HK-2 (cell line): Measurements from ENCODE around the gene RNF7.
"Not testable (repeated sequence)": the region's sequence is repeated elsewhere in the genome, so short reads cannot be mapped to it uniquely, and the experiment has no call there.

Source experiments
- DNase-seq: peaks from one replicate; pipeline ENCODE4 v3.0.0-alpha.2; 2018; ENCODE audit not compliant: unreplicated experiment

RNF7 gene

DNA sequence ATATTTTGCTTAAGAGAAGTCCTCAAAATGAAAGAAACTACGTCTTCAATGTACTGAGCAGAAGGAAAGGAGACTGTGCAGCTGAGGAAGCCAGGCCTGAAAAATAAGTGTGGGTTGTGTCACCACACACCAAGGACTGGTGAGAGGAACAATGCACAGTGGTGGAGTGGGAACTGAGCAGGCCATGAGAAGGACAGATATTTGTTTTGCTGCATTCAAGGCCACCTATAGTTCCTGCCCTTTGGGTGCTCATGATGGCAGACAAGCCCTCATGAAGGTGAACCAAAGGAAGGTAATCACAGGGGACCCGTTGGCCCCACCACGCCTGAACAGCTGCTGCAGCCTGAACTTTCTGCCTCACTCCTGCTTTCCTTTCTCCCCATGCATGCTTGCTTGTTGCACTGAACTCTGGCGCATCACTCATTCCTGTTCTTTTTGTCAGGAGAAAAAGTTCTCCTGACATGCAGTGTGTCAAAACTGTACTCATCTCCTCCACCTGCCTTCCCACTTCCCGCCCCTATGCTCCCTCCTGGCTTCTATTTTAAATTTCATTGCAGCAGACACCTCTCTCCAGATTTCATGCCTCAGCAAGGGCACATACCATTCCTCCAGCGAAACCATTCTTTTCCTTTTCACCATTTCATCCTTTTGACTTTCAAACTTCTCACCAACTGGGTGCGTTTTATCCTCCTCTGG lies 2.2 kb upstream of the RNF7 start:
- DNase-seq: no peak

DNA sequence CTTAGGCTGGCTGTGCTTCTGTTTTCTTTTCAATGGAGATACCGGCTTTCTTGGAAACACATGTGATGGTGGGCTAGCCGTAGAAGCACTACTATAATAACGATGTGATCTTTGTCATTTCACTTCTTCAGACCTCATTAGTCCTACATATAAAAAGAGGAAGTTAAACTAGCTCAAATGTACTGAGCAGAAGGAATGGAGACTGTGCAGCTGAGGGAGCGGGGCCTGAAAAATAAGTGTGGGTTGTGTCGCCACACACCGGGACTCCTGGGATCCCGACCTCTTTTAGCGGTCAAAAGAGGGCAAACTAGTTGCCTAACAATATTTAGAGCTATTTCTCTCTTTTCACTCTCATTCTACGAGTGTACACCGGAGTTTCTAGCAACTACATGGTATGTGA lies 1.0 kb upstream of the RNF7 start:
- no peak for DNase-seq

- DNase-seq: no peak
Measured at GRCh38 chr3:141737678-141738021, 448 bp upstream of the RNF7 start.

- DNase-seq: peak; percentile 33
Measured at GRCh38 chr3:141738891-141739363, 829 bp downstream of the RNF7 start.

- DNase-seq: no peak
Measured at GRCh38 chr3:141739731-141740130, 1.6 kb downstream of the RNF7 start.

DNA sequence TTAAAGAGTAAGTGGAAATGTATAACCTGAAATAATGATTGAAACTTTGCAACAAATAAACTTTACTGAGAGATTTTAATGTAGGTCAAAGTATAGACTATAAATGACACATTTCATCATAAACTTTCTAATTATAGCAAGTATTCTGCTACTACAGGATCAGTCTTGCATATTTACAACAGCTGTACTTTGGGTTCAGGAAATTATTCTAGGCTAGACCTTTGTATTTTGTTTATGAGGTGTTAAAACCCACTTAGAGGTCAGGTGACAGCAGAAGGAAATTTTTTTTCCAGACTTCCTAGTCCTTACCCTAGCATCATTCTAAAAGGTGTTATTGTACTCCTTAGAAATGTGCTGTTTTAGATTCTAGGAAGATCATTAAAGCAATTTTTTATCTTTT lies 2.3 kb downstream of the RNF7 start:
- DNase-seq: no peak

DNA sequence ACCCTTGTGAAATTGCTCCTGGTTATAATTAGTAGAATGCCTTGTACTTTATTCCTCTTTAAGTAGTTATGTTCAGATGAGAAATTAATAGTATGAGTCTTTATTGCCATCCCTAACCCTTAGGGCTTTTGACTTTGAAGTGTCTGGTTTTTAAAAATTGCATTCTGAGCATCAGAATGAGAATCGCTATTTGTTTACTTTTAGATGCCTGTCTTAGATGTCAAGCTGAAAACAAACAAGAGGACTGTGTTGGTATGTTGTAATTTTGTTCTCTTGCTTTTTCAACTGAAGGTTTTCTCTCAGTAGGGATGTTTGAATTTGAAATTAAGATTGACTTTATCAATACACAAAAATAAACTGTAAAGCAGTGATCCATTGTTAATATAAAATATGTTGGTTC lies 5.2 kb downstream of the RNF7 start:
- no peak for DNase-seq

- DNase-seq: no peak
Measured at GRCh38 chr3:141746962-141747361, 8.9 kb downstream of the RNF7 start.

DNA sequence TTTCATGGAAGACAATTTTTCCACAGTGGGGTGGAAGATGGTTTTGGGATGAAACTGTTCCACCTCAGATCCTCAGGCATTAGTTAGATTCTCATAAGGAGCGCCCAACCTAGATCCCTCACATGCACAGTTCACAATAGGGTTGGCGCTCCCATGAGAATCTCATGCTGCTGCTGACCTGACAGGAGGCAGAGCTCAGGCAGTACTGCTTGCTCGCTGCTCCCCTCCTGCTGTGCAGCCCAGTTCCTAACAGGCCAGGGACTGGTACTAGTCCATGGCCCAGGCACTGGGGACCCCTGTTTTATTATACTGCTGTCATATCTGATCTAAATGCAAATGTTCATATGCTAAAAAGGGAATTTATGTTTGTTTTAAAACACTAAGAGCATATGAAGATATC lies 15.3 kb downstream of the RNF7 start:
- no peak for DNase-seq

GRCh38 chr3:141754032-141754431 lies 15.9 kb downstream of the RNF7 start:
- no peak for DNase-seq

- DNase-seq: not testable (repeated sequence)
Measured at GRCh38 chr3:141762552-141762951, 24.5 kb downstream of the RNF7 start.

DNA sequence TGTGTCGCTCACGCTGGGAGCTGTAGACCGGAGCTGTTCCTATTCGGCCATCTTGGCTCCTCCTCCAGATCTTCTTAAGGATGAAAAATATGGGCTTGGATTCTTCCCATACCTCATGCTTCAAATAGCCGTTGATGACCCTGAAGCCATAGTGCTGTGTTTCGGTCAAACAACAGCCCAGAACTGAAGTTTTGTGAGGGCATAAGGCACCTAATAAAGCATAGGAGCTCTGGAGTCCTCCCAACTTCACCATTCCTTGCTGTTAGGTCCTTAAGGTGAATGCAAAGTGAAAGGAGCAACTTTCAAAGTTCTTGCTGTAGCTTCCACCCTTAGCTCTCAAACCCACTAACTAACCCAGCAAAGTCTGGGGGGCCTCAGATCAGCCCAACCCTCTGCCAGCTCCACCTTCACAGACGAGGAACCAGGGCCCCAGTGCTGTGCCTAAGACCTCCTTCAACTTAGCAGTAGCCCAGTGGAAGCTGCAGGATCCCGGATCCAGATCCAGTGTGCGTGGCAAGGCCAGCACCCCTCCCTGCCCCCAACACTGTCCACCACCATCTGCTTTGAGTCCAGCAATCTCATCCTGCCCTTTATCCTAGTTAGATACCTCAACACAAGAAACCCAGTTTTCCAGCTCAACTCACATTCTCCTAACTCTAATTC lies 25.1 kb downstream of the RNF7 start, which contains the start of gene GRK7:
GRK7 (plus strand) TSS at position 321 of the 663 bp plus-strand sequence. CDS start 14,877 bp downstream, outside the sequence.
- no peak for DNase-seq

DNA sequence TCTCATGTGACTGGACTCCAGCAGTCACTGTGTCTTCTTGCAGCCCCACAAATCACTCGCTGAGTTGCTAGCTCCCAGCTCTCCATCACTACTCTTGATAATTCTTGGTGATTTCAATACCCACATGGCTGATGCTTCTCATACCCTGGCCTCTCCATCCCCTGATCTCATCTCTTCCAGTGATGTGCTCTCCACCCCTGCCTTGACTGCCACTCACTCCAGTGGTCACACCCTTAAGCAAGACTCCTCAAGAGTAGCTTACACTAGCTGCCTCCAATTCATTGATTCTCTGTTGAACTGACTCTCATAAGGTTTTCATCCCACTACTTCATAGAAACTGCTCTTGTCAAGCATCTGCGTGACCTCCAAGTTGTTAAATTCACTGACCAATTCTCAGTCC lies 25.9 kb downstream of the RNF7 start:
- no peak for DNase-seq

DNA sequence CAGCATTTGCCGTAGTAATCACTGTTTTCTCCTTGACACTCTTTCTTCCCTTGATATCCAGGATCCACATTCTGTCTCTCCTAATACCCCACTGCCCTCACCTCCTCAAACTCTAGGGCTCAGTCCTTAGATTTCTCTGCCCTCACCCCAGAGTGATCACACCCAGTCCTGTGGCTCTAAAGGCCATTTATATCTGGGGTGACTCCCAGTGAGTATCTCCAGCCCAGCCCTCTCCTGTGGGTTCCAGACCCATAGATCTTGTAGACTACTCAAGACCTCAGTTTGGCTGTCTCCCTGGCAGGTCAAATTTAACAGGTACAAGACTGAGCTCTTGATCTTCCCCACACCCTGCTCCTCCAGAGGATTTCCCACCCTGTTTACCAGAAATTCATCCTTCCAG lies 26.4 kb downstream of the RNF7 start:
- DNase-seq: no peak

- no peak for DNase-seq
Measured at GRCh38 chr3:141764986-141765385, 26.9 kb downstream of the RNF7 start.

DNA sequence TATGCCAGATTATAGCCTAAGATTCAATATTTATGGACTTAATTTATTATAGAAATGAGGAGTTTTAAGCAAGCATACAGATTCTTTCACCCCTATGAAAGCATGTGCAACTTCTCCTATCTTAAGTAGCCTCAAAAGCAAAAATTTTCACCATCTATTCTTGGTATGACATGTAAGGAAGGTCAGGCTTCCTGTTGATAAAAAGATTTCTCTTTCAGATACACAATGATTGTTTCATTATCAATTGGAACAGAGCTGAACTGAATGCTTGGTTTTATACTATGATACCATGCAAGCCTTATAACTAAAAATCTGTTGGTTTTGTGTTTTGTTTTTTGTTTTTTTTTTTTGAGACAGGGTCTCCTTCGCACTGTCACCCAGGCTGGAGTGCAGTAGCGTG lies 29.0 kb downstream of the RNF7 start:
- DNase-seq: no peak

DNA sequence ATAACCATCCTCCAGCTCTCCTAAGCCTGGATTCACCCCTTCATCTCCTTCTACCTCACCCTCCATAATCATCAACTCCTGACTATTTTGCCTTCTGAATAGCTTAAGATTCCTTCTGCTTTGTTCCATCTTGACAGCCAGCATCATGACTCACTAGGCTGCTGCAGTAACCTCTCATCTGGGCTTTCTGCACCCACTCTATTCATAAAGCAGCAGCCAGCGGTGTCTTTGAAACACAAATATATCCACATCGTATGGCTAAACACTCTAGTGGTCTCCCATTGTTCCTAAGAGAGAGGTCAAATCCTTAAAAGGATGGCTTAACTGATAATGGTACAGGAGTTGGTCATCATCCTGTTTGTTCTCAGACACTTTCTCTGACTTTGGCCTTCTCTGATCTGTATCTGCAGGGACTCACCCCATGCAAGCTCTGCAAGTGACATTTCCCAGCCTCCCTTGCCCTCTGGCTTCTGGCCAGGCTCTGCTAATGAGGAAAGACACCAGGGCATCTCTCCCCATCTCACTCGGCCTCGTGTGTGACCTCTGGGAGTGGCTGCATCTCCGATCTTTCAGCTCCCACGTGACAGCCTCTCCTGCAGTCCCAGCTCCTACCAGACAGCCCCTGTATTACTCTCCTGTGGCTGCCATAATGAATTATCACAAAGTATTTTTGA lies 31.3 kb downstream of the RNF7 start:
- DNase-seq: no peak

GRCh38 chr3:141773676-141774075 lies 35.6 kb downstream of the RNF7 start:
- DNase-seq: no peak

GRCh38 chr3:141776376-141776775 lies 38.3 kb downstream of the RNF7 start:
- no peak for DNase-seq

DNA sequence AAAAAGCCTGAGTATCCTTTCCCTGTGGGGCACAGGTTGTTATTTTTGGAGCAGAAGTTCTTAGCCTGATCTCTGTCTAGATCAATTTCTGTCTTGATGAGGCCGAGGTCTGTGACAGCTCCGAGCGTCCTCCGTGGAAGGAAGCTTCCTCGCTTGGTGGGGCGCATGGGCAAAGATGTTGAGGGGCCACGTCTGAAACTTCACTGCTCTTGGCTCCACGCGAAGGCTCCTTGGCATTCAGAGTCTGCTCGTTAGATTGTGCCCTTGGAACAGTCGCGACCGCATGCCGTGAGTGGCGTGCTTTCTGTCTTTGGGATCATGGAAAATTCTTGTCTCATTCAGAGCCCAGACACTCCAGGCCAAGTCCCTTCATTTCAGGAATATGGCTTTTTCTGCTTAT lies 38.8 kb downstream of the RNF7 start:
- no peak for DNase-seq

GRCh38 chr3:141777957-141778813 lies 40.1 kb downstream of the RNF7 start:
- no peak for DNase-seq

GRCh38 chr3:141779667-141780066 lies 41.6 kb downstream of the RNF7 start:
- no peak for DNase-seq
